Peyer's patch (tissue), 4 donors: Measurements from ENCODE around the gene PRSS12. TPM values are rescaled to one million over a fixed set of nuclear protein-coding genes. Genes with fewer than 3 reads are reported as not detected.

Experiments used
- DNase-seq, 3 donors: peaks; one replicate each; pipeline ENCODE4 v3.0.0-alpha.2; 2017 to 2019
- H3K27ac ChIP-seq, 4 donors: fragments of 200-600 bp; sonication (generic); one replicate each; pipeline ENCODE4 v1.5.1; 2016 to 2019
- H3K27me3 ChIP-seq, 2 donors: fragments of 200-600 bp; sonication (generic); one replicate each; pipeline ENCODE4 v1.5.1; 2019
- H3K36me3 ChIP-seq, 3 donors: fragments of 200-600 bp; sonication (generic); one replicate each; pipeline ENCODE4 v1.5.1; 2016 to 2019
- H3K4me1 ChIP-seq, 4 donors: fragments of 200-600 bp; sonication (generic); one replicate each; pipeline ENCODE4 v1.5.1; 2016 to 2019
- H3K4me3 ChIP-seq, 4 donors: fragments of 200-600 bp; sonication (generic); 1 replicate in 3 of 4; 2 replicates in 1 of 4; pipeline ENCODE4 v1.5.1; 2016 to 2019; ENCODE audit warnings: mild to moderate bottlenecking in 1 of 4
- H3K9me3 ChIP-seq, 4 donors: fragments of 200-600 bp; sonication (generic); one replicate each; pipeline ENCODE4 v1.5.1; 2016 to 2019; ENCODE audit warnings: mild to moderate bottlenecking in 1 of 4
- POLR2A ChIP-seq, 2 donors: fragments of 450-650 bp; IDR thresholded peaks; one replicate each; pipeline ENCODE4 v1.5.1; 2017; ENCODE audit warnings: antibody characterized with exemption in 2 of 2, mild to moderate bottlenecking in 2 of 2, moderate library complexity in 2 of 2
- small RNA-seq, 2 donors: library from RNA; depleted of rRNA; stranded (forward); fragments of <200 nt; gene quantifications; one replicate each; pipeline ENCODE3, GENCODE V24; 2016
- total RNA-seq, 4 donors: library from RNA; depleted of rRNA; stranded (reverse); fragments of >200 nt; gene quantifications; one replicate each; pipeline ENCODE4 v1.1.0, GENCODE V29; 2016
- TF ChIP-seq, protein P1 (sequence below), 6 experiments: fragments of 450-650 bp in 4 of 6; fragments of 200-600 bp in 2 of 6; sonication (generic) in 1 of 6; IDR thresholded peaks; one replicate each; pipeline ENCODE4 v1.5.1; 2017 to 2019; ENCODE audit warnings: antibody characterized with exemption in 6 of 6, mild to moderate bottlenecking in 3 of 6, moderate library complexity in 1 of 6

Gene PRSS12
- total RNA-seq, 4 donors from 2014 or later = 23.1 to 71.0 (median 44.1) TPM

DNA sequence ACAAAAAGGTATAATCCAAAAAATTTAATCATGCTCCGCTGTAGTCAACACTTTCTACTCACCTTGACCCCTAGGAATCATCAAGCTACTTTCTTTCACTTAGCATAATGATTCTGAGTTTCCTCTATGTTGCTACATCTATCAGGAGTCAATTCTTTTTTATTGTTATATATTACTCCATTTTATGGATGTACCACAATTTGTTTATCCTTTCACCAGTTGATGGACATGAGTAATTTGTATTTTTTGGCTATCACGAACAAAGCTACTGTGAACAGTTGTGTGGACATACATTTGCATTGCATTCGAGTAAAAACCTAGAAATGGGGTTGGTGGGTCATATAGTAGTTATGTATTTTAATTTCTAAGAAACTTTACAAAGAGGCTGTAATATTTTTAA is 102.9 kb downstream of the PRSS12 start:
- no peaks in the 10 kb centered on the region for H3K36me3 ChIP-seq
- TF ChIP-seq, protein P1, sequence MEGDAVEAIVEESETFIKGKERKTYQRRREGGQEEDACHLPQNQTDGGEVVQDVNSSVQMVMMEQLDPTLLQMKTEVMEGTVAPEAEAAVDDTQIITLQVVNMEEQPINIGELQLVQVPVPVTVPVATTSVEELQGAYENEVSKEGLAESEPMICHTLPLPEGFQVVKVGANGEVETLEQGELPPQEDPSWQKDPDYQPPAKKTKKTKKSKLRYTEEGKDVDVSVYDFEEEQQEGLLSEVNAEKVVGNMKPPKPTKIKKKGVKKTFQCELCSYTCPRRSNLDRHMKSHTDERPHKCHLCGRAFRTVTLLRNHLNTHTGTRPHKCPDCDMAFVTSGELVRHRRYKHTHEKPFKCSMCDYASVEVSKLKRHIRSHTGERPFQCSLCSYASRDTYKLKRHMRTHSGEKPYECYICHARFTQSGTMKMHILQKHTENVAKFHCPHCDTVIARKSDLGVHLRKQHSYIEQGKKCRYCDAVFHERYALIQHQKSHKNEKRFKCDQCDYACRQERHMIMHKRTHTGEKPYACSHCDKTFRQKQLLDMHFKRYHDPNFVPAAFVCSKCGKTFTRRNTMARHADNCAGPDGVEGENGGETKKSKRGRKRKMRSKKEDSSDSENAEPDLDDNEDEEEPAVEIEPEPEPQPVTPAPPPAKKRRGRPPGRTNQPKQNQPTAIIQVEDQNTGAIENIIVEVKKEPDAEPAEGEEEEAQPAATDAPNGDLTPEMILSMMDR (IDR thresholded peaks at IDR 0.05) = no peak
- TF ChIP-seq POLR2A (IDR thresholded peaks at IDR 0.05) = no peak
- no peak overlapping the region for H3K4me3 ChIP-seq
- no peak for DNase-seq
- no peaks in the 10 kb centered on the region for H3K4me1 ChIP-seq
- no peaks in the 10 kb centered on the region for H3K27me3 ChIP-seq
- no peak overlapping the region for H3K27ac ChIP-seq
- H3K9me3 ChIP-seq = no peaks in the 10 kb centered on the region

DNA sequence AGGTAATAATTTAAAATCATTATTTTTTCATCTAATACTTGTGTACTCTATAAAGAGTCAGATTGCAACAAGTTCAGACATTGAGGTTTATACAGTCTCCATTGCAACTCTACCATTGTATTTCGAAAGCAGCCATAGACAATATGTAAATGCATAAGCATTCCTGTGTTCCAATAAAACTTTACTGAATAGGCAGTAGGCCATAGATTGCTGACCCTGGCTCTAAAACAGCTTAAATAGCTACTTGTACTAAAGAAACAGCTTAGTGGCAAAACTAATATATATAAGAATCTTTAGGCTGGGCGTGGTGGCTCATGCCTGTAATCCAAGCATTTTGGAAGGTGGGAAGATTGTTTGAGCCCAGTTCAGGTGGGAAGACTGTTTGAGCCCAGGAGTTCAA is 115.3 kb downstream of the PRSS12 start:
- H3K36me3 ChIP-seq = no peaks in the 10 kb centered on the region
- H3K4me1 ChIP-seq = no peaks in the 10 kb centered on the region
- TF ChIP-seq, protein P1 (IDR thresholded peaks at IDR 0.05) = no peak
- TF ChIP-seq POLR2A (IDR thresholded peaks at IDR 0.05) = no peak
- H3K9me3 ChIP-seq = no peaks in the 10 kb centered on the region
- no peak for DNase-seq
- no peak overlapping the region for H3K27ac ChIP-seq
- H3K27me3 ChIP-seq = no peaks in the 10 kb centered on the region
- H3K4me3 ChIP-seq = no peak overlapping the region

DNA sequence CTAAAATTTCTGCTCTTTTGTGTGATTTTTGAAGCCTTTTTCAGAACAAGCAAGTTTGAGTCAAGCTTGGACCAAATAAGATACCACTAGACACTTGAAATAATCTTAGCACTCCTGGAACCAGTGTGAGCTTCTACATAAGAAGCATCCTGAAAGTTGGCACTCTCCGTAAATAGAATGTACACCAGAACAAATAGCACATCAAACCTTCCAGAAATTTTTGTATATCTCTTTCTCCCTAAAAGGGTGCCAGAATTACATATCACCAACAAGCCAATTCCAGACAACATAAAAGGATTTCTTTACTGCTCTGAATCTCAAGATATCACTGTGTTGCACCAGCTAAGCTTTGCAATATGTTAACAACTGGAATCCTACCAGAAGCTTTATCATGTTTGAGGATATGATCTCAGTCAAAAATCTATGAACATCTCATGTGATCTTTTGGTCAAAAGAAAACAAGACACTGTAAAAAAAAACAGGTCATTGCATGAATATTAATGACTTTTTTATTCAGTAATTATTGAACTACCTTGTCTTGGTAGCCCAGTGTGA is 117.2 kb downstream of the PRSS12 start:
- no peak for TF ChIP-seq POLR2A (IDR thresholded peaks at IDR 0.05)
- TF ChIP-seq, protein P1 (IDR thresholded peaks at IDR 0.05) = no peak
- H3K4me1 ChIP-seq = no peaks in the 10 kb centered on the region
- H3K36me3 ChIP-seq = no peaks in the 10 kb centered on the region
- no peak for DNase-seq
- H3K4me3 ChIP-seq = no peak overlapping the region
- no peak overlapping the region for H3K27ac ChIP-seq
- H3K9me3 ChIP-seq = no peaks in the 10 kb centered on the region
- no peaks in the 10 kb centered on the region for H3K27me3 ChIP-seq

Small RNAs within 50 kb of the gene (small RNA-seq; reads per million reads assigned to genes)
- gene SNORA24 = 0 reads per million in 2 donors
